Measurements from ENCODE around the gene CCM2L. TPM values are rescaled to one million over a fixed set of nuclear protein-coding genes. Genes with fewer than 3 reads are reported as not detected.

Gene CCM2L
- total RNA-seq, 4 donors from 2014 or later = 0.65 to 4.4 (median 2.5) TPM

DNA sequence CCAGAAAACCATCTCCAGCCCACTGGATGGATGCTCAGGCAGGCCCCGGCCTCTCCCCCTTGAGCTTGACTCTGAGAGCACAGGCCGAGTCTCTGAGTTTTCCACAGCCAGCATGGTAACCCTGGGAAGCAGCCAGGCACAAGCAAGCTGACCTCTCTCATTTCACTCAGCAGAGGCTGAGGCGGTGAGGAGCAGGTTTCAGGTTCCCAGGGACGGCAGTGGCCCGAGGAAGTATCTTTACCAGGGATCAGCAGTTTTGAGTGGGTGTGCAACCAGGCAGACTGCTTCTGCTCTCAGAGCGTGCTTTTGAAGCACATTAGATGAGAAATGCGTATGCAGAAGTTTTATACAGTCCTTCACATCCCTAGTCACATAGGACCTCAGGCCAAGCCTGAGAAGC lies 54.4 kb downstream of the CCM2L start:
- no peak for DNase-seq (ENCODE audit: low spot score in 2 of 2)
- no peak for TF ChIP-seq POLR2A (IDR thresholded peaks at IDR 0.05)
- TF ChIP-seq, protein P1, sequence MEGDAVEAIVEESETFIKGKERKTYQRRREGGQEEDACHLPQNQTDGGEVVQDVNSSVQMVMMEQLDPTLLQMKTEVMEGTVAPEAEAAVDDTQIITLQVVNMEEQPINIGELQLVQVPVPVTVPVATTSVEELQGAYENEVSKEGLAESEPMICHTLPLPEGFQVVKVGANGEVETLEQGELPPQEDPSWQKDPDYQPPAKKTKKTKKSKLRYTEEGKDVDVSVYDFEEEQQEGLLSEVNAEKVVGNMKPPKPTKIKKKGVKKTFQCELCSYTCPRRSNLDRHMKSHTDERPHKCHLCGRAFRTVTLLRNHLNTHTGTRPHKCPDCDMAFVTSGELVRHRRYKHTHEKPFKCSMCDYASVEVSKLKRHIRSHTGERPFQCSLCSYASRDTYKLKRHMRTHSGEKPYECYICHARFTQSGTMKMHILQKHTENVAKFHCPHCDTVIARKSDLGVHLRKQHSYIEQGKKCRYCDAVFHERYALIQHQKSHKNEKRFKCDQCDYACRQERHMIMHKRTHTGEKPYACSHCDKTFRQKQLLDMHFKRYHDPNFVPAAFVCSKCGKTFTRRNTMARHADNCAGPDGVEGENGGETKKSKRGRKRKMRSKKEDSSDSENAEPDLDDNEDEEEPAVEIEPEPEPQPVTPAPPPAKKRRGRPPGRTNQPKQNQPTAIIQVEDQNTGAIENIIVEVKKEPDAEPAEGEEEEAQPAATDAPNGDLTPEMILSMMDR (IDR thresholded peaks at IDR 0.05) = no peak
- H3K4me3 ChIP-seq (ENCODE audit: low read depth, poor library complexity, severe bottlenecking) = no peak overlapping the region
- intact Hi-C loops (cut with DNase I; ENCODE audit: low total_unique reads) = no loop called here
- 74 to 81% methylated on average over 7 of the region's 7 CpGs for WGBS, 2 donors

DNA sequence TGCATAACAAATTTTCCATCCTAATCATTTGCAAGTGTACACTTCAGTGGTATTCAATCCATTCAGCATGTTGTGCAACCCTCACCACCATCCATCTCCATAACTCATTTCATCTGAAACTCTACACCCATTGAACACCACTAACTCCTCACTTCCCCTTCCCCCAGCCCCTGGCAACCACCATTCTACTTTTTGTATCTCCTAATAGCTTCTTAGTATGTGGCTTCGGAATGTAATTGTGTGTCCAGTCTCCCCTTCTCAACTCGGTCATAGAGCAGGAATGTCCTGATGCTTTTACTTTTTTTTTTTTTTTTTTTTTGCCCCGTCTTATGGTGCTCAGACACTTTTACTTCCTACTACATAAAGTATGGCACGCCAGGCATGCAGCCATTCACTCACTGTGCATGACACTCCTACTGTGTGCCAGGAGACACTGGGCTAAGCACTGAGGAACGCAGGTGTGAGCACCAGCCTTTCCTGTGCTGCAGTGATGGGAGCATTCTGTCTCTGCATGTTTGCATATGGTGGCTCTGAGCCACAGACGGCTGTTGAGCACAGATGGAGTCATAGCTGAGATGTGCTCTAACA lies 57.1 kb downstream of the CCM2L start:
- DNase-seq (ENCODE audit: low spot score in 2 of 2) = no peak

DNA sequence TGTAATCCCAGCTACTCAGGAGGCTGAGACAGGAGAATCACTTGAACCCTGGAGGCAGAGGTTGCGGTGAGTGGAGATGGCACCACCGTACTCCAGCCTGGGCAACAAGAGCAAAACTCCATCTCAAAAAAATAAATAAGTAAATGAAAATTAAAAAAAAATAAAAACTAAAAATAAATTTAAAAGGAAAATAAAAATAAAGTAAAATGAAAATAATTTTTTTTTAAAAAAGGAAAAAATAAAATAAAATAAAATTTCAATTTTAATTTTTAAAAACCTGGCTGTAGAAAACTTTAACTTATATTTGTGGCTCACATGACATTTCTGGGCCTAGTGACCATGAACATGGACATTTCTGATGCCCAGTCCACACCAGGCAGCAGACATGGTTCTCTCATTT lies 57.9 kb downstream of the CCM2L start:
- TF ChIP-seq, protein P1 (IDR thresholded peaks at IDR 0.05) = no peak
- TF ChIP-seq POLR2A (IDR thresholded peaks at IDR 0.05) = no peak
- WGBS, 2 donors = 48 to 98% methylated on average over 2 of the region's 2 CpGs
- intact Hi-C loops (cut with DNase I; ENCODE audit: low total_unique reads) = no loop called here
- H3K4me3 ChIP-seq (ENCODE audit: low read depth, poor library complexity, severe bottlenecking) = no peak overlapping the region
- no peak for DNase-seq (ENCODE audit: low spot score in 2 of 2)

More for the DNA sequence above, 57.1 kb downstream of the CCM2L start:
- intact Hi-C loops (cut with DNase I; ENCODE audit: low total_unique reads) = no loop called here
- WGBS, 2 donors = 49 to 57% methylated on average over 6 of the region's 6 CpGs
- H3K4me3 ChIP-seq (ENCODE audit: low read depth, poor library complexity, severe bottlenecking) = no peak overlapping the region
- TF ChIP-seq POLR2A (IDR thresholded peaks at IDR 0.05) = no peak
- TF ChIP-seq, protein P1 (IDR thresholded peaks at IDR 0.05) = no peak

DNA sequence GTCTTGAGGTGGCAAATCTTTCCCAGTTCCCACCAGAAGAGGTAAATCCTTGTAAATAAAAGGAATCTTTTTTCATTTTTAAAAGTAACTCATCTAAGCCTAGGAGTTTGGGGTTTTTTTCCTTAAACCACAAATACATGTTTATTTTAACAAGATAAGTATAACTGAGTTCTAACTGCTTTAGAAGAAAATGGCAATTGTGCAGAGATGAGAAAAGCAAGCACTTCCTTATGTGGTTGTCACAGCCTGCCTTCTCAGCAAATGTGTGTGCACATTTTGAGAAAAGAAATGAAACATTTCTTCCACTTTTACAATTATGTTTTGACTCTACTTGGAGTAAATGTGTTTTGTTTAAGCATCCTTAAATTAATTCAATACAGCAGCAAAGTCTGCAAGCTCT lies 59.5 kb downstream of the CCM2L start:
- no peak for DNase-seq (ENCODE audit: low spot score in 2 of 2)
- TF ChIP-seq, protein P1 (IDR thresholded peaks at IDR 0.05) = no peak
- no peak for TF ChIP-seq POLR2A (IDR thresholded peaks at IDR 0.05)
- H3K4me3 ChIP-seq (ENCODE audit: low read depth, poor library complexity, severe bottlenecking) = no peak overlapping the region
- intact Hi-C loops (cut with DNase I; ENCODE audit: low total_unique reads) = no loop called here

DNA sequence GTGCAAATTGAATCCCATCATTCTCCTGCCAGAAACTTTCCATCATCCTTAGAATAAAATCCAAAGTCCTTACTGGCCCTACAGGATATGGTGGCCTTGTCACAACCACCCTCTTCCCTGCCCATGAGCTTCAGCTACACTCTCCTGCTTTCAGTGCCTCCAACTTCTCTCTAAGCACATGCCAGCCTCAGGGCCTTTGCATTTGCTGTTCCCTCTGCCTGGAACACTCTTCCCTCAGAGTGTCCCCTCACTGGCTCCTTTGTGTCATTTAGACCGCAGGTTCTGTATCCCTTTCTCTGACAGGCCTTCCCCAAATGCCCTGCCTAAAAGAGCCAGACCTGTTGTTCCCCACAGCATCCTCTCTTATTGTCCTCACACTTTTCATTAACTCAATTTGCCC lies 60.0 kb downstream of the CCM2L start:
- DNase-seq (ENCODE audit: low spot score in 2 of 2) = no peak
- intact Hi-C loops (cut with DNase I; ENCODE audit: low total_unique reads) = no loop called here
- WGBS, 2 donors = 82 to 89% methylated on average over 1 of the region's 1 CpG
- H3K4me3 ChIP-seq (ENCODE audit: low read depth, poor library complexity, severe bottlenecking) = no peak overlapping the region
- no peak for TF ChIP-seq POLR2A (IDR thresholded peaks at IDR 0.05)
- TF ChIP-seq, protein P1 (IDR thresholded peaks at IDR 0.05) = no peak

DNA sequence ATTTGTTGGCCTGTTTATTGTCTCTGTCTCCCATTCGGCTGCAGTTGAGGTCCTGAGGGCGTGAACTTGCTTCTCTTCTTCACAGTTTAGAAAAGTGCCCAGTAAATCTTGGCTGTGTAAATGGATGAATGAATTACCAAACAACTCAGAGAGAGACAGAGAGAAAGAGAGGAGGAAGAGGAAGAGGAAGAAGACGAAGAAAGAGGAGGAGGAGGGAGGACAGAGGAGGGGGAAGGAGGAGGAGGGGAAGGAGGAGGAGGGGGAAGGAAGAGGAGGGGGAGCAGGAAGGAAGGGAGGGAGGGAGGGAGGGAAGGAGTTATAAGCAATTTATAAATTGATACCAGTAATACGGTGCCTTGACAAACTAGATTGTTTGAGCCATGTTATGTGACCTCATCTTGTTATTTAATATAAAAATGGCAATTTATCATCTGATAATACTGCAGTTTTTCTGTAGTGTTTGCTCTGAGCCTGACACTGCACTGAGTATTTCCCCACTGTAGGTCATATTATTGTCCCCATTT lies 60.5 kb downstream of the CCM2L start:
- H3K4me3 ChIP-seq (ENCODE audit: low read depth, poor library complexity, severe bottlenecking) = no peak overlapping the region
- WGBS, 2 donors = 36 to 38% methylated on average over 4 of the region's 4 CpGs
- no peak for DNase-seq (ENCODE audit: low spot score in 2 of 2)
- intact Hi-C loops (cut with DNase I; ENCODE audit: low total_unique reads) = no loop called here
- TF ChIP-seq, protein P1 (IDR thresholded peaks at IDR 0.05) = no peak
- TF ChIP-seq POLR2A (IDR thresholded peaks at IDR 0.05) = no peak

Measured in lower leg skin (tissue), 4 donors.